GM18867 (cell line): ENCODE data around the gene MYL1.

ENCODE experiments used
- ATAC-seq: cut with Tn5 transposase; IDR thresholded peaks from one replicate; pipeline ENCODE4 v1.9.1; 2021; ENCODE audit warnings: mild to moderate bottlenecking, moderate library complexity; ENCODE audit not compliant: unreplicated experiment

Gene MYL1

DNA sequence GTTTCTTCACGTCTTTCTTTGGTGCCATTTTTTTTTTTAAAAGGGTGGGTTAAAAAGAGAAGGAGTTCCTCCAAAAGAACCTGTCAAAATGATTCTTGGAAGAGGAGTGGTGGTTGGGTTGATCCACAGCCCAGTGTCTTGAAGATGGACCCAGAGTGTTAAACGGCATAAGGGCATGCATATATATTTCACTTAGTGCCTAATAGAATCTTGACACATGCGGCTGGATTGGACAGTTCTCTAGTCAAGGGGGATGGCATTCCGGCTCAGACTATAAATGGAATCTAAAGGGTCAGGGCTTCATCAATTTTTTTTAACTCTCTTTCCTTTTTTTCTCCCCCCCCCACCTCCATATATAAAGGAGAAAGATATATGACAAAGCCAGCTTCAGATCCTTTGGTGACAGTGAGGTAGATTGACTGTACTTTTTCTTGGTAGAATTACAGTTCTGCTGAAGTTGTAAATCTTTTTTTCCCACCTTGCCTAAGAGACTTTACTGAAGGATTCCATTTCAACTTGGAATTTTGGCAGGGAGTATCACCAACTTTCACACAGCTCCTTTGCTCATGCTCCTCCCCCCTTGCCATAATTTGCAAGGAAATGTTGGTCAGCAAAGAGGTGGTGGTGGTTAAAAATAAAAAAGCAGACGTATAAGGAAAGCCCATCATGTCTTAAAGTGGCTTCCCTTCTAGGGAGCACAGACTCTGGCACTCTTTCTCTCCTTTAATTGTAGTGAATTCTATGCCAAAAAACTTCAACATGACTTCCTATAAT is at the start of gene MYL1:
Gene MYL1, minus strand, starts transcription at position 160 of the 774 bp plus-strand sequence. Its CDS starts 132 bp downstream, at position 28.
- ATAC-seq, result no peak

DNA sequence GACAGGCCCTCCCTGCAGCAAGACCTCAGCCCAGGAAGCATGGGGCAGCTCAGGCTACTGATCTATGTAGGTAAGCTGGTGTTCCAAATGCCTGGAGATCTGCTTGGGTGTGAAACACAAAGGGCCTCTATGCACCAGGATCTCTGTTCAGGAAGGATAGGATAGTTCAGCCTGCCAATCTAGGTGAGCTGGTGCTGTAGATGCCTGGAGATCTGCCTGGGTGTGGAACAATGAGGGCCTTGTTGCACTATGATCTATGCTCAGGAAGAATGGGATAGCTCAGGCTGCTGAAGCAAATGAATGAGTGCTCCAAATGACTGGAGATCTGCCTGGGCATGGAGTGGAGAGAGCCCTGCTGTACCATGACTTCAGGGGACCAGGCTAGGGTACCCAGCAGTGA is 48.9 kb upstream of the MYL1 start:
- no peak for ATAC-seq

DNA sequence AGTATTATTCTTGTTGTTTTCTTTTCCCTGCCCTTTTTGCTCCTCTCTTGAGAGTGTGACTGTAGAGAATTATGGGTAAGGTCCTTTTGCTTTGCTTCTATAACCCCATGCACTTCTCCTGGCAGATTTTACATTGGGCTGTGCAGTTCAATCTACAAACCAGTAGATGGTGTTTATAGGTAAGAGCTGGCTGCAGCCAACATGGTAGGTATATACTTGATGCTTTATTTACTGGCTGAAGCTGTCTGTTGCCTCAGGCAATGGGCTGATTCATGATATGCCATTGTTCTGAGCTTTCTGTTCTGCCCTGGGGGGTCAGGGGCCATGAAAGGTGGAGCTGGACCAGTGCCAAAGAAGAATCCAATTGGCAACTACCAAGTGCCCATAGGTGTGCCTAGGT is 48.3 kb upstream of the MYL1 start:
- ATAC-seq, result no peak

DNA sequence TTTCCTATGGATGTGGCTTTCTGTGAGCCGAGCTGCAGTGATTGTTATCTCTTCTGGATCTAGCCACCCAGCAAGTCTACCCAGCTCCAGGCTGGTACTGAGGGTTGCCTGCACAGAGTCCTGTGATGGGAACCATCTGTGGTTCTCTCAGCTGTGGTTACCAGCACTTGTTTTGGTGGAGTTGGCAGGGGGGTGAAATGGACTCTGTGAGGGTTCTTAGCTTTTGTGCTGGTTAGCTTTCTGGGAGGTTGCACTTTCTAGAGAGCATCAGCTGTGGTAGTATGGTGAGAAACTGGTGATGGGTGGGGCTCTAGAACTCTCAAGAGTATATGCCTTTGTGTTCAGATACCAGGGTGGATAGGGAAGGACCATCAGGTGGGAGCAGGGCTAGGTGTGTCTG is 45.4 kb upstream of the MYL1 start:
- no peak for ATAC-seq

DNA sequence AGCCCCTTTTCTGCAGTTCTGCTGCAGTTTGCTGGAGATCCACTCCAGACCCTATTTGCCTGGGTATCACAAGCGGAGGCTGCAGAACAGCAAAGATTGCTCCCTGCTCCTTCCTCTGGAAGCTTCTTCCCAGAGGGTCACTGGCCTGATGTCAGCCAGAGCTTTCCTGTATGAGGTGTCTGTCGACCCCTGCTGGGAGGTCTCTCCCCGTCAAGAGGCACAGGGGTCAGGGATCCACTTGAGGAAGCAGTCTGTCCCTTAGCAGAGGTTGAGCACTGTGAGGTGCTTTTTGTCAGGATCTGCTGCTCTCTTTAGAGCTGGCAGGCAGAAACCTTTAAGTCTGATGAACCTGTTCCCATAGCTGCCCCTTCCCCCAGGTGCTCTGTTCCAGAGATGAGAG is 42.0 kb upstream of the MYL1 start:
- ATAC-seq, result no peak

DNA sequence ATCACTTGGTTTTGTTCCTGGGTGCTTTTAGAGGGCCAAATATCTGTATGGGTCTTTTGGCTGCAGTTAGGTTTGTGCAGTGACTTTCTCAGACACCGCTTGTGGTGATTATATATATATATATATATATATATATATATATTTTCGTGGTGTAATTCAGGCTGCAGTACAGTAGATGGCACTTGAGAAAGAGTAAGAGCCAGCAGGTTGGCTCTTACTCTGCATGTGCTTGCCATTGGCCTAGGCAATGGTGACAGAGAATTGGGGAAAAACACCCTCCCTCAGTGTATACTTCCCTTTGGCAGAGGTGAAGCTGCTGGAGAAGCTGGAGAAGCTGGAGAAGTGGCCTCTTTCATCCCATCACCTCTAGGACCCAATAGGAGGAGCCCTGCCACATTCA is 22.2 kb upstream of the MYL1 start:
- ATAC-seq, result no peak

DNA sequence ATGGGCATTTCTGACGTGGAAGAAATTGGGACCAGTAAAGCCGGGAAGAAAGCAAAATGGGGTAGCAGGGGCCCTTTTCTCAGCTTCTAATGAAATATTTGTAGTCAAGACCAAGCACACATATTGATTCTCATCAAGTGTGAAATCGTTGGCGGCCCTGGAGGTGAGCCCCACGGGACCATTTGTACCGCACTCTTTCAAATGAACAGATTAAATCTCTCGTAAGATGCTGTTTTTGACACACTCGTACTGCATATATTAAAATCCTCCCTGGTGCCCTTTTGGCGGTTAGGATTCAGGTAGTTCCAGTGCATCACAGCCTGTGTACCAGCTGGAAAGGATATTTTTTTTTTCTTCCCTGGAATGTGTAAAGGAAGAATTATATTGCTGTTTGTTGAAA is 9.9 kb upstream of the MYL1 start:
- no peak for ATAC-seq

DNA sequence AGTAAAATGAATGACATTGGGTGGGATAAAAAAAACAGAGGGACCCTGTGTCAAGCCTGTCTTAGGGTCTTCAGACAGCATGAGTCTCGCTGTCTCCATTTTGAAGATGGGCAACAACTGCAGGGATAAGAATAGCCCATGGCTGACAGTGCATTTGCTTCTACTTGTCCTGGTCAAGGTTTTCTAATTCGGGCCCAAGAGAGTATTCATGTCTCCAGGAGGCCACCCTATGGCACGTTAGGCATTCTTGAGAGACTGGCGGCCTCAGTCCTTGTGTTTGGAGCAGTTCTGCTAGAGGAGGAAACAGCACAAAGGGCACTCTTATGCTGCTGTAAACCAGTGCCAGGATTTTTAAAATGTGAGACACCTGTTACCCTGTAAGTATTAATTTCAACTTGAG is 9.5 kb upstream of the MYL1 start:
- ATAC-seq, result no peak

DNA sequence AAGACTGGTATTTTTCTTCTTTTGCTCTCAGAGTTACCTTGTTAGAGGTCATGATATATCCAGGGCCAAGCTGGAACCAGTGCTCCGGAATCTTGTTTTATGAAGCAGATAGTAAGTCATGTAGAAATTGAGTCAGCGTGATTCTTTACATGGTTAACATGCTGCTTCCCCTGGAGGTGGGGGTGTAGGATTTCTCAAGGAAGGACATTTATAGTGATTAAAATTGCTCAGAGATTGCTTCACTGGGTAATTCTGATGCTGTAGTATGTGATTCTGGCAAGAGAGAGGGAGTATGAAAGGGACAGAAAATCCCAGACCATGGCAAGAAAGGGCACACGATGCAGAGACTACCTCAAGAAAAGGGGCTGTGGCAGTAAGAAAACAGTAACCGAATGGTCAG is 8.0 kb upstream of the MYL1 start:
- no peak for ATAC-seq

DNA sequence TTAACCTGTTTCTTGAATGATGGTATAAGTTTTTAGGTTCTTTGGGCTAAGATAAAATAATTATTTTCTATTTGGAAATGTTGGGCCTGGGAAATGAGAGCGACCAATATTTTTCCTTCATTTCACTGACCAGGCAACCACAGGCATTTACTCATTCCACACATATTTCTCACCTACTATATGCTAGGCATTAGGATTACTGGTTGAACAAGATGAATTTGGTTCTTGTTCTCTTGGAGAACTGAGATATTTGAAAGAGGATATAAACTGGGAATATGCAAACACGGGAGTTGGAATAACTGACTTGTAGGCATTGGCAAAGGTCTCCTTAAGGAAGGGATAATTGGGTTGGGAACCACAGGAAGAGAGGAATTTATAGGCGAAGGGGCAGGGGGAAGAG is 3.9 kb upstream of the MYL1 start:
- no peak for ATAC-seq

DNA sequence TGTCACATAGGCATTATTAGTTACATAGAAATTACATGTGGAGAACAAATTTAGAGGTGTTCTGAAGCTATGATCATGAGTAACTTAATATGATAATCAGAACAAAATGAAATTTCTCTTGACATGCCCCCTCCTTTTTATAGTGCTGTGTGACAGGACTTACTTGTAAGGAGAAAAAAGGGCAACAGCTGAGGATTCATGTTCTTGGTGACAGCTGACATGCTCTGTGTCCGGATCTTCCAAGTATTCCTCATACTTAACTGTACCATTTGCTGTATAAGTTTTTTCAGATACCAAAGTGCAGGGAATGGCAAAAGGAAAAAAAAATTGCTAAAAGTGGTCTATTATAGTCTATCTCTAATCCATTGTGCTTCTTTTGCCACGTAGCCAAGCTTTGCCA is 3.5 kb upstream of the MYL1 start:
- no peak for ATAC-seq

DNA sequence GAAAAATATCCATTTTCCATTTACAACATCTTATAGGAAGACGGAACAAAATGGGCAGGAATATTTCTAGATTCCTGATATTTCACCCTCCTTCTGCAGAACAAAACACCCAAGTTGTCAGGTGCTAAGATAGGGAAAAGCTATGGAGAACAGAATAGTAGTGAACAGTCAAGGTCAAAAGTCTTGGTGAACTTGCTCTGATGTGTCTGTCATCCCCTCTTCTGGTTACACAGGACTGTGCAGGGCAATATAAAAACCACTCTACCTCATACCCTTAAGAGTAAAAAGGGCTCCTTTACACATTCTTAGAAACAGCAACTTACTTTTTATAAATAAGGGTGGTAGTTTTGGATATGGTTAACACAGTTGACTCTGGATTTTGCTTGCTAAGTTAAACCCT is 4.4 kb downstream of the MYL1 start:
- ATAC-seq, result no peak

DNA sequence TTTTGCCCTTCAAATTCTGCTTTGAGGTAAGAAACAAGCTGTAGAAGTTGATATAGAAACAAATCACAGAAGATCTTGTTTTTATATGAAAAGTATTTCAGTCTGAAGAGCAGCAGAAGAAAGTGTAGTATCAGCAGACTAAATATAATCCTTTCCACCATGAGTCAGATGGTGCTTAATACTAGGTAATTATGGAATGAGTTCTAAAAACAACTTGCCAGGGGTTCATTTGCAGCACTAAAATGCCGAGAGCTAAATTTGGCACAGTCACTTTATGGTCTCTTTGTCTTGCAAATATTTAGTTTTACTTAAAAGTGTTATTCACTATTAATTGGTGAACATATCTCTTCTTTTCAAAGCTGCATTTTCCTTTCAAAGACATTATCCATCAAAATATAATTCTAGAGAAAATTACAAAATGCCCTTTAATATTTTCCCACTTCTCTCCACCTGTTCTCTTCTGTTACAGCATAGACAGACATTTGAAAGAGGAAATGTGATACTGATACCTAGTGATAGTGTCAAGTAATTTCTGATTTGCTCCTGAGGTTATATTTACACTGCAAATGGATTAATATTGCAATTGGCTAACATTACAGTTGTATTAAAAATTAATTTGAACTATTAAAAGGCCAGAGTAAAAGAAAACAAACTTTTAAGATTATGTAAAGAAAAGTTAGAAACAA is 5.3 kb downstream of the MYL1 start:
- ATAC-seq, result no peak

DNA sequence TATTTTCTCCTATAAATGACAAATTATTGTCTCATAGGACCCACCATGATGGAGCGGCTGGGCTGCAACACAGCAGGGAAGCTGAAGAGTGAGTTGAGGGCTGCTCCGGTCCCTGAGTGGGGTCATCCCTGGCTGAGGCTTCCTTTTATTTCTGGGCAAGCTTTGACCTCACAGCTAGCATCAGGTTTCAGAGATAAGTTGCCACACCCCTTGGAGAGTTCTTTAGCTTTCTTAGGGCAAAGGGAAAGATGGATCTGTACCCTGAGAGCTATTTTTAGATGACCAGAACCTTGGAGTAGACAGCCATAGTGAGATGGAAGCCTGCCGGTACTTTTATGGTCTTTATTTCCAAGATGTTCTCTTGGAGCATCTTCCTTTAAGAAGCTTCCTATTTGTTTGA is 11.5 kb downstream of the MYL1 start:
- ATAC-seq, result no peak

DNA sequence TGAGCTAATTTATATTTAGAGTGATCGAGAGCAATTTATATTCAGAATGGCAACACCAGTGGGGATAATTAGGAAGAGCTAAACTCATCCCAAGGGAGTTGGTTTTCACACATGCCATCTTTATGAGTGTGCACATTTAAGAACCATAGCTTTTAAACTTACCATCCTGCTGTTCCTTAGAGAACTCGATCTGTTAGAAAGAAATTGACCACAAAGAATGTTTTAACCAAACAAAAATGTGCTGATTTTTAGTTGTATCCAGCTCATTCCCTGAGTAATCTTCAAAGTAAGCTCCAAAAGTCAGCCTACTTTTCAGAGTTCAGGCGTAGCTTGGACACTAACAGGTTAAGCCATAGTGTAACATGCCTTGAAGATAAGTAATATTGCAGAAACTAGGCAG is 12.6 kb downstream of the MYL1 start:
- no peak for ATAC-seq

DNA sequence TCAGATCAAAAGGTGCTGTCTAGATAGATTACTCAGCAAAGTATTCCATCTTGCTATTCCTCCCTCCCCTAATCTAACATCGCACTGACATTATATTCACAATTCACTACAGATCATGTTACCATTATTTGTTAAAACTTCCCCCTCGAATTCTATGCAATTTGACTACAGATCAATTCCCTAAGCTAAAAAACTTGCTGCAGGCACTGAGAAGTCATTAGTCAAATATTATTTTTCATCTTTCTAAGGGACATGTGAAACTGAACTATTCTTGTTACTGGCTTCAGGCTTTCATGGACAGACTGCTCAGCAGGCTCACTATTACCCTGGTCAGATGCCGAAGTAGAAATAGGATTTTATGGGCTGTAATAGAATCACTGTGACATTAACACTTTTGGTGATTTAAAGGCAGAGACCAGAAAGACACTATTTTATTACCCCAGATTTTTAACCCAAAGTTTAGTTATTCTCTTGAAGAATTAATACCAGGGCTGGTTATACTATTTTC is 15.1 kb downstream of the MYL1 start:
- no peak for ATAC-seq

DNA sequence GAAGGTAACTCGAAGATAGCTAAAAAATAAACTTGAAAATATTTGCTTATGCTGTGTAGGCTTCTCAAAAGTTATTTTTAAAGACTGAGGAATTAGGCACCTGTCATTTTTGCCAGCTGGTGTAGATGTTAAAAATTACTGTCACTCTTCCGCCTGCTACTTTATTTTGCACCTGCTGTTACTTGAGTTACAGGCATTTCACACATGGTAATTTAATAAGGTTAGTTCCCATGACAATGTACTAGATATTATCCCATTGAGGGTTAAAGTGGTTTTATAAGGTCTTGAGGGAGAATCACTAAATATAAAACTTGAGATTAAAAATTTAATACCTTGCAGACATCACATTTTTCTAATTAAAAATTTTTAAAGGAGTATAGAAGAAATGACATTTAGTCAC is 26.6 kb downstream of the MYL1 start:
- no peak for ATAC-seq

DNA sequence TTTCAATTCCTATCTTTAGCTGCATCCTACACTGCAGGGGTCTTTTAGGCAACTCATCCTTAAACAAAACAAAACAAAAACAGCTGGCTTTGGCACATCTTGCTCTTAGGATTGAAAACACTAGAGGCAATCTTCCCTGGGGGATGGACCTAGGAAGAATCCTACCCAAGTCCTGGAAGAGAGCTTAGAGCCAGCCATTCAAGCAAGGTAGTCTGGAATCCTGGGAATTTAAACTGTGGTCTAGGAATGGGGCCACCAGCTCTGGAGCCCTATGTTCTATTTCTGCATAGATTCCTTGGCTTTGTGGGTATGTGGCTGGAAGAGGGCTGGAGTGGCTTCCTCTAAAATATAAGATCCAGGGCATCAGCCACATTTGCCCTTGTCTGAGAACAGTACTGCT is 27.7 kb downstream of the MYL1 start:
- ATAC-seq, result no peak

DNA sequence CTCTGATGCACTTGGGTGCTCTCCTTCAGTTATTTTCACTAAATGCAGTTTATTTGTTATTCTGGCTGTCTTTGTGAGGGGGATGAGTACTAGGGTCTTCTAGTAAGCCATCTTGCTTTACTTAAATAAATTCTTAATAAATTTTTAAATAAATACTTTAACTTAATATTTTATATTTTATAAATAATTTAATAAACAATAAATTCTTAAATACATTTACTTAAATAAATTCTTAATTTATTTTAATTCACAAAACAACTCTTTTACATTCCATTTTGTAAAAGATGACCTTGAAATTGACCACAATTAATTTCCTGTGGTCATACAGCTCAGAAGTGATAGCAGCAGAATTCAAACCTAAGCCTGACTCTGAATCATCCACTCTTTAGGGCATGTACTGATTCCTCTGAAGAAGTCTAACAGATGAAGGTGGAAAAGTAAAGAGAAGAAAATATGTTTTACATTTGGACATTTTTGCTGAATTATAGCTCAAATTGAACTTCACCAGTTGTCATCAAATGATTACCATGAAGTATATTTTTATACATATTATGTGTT is 28.8 kb downstream of the MYL1 start:
- ATAC-seq, result no peak

DNA sequence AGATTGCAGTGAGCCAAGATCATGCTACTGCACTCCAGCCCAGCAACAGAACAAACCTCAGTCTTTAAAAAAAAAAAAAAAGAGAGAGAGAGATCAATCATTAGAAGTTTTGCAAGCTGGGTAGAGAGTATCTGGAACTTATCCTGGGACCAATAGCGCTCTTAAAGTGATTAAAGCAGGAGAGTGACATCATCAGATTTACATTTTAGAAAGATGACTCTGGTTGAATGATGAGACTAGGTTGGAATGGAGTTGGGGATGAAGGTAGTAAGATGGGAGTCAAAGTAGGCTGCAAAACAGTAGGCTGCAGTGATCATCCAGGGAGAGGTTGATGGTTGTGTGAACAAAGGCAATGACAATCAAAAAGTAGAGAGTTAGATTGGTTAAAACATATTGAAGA is 37.8 kb downstream of the MYL1 start:
- ATAC-seq, result no peak

DNA sequence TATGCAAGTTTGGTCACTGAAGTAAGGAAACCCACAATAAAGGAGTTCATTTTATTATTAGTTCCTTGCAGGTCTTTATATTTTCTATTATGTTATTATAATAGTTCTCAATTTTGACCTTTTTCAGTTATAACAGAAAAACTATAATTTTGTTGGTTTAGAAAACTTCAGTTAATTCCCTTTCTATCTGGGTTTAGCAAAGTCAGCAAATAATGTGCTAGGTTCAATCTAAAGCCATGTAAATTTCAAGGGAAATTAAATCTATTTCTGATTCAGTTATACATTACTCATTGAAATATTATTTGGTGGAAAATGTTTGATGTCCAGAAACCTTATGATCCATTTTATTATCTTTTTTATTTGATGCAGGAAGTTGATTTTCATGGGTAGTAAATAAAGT is 43.7 kb downstream of the MYL1 start:
- ATAC-seq, result no peak

DNA sequence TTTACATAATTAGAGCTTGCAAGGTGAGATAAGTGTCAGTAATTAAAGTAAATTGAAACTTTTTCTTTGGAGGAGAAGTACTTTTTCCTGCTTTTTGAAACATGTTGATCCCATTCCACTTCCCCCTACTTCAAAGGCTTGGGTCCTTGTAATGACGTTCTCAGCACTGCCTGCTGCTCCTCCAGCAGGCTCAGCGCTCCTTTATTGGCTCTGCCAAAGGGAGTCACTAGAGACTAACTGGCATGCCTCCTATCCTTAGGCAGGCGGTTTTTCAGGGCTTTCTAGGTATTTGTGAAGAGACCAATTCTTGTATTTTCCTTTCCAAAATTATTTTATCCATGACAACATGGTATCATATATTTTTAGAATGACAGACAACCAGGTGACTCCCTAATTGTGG is 45.8 kb downstream of the MYL1 start:
- no peak for ATAC-seq
